ENCODE data around the gene ARHGAP4. TPM values are rescaled to one million over a fixed set of nuclear protein-coding genes. Genes with fewer than 3 reads are reported as not detected.

Gene ARHGAP4
- total RNA-seq, 1 experiment from 2014 or later, result 67.4 TPM

- Histone ChIP-seq H3K9me2 (ENCODE audit: insufficient read depth) (no peaks in the 10 kb centered on the region), H3K36me3 (ENCODE audit: control insufficient read depth in 1 of 2, insufficient read depth in 2 of 2, low read length in 2 of 2) (peaks cover 10 to 19% of the 10 kb centered on the region in 2 experiments; a peak in 3 of 4 replicates), H3K9me3 (ENCODE audit: control insufficient read depth in 1 of 2, insufficient read depth in 1 of 2, low read depth in 1 of 2, low read length in 2 of 2) (no peaks in the 10 kb centered on the region), H3K27me3 (ENCODE audit: insufficient read depth, low read length) (no peaks in the 10 kb centered on the region), H3K27ac (ENCODE audit: low read depth, low read length) (no peak overlapping the region), H3K9ac (ENCODE audit: low read length) (no peak overlapping the region), H3K4me3 (replicated peaks in 1 of 2; ENCODE audit: low read depth in 1 of 2, low read length in 2 of 2) (no peak overlapping the region), H2AFZ (ENCODE audit: low read depth, low read length, poor library complexity, severe bottlenecking) (no peak overlapping the region), H4K20me1 (ENCODE audit: insufficient read depth) (no peaks in the 10 kb centered on the region), H3K4me1 (ENCODE audit: control insufficient read depth in 1 of 2, insufficient read depth in 2 of 2, low read length in 2 of 2) (no peaks in the 10 kb centered on the region), H3K4me2 (ENCODE audit: low read length) (no peak overlapping the region), H3K79me2 (ENCODE audit: insufficient read depth, low read length) (peaks cover 24% of the 10 kb centered on the region; the same call in 1 of the 2 replicates)
- TF ChIP-seq CEBPB (IDR thresholded peaks at IDR 0.05; ENCODE audit: low read depth) (no peak), REST (IDR thresholded peaks at IDR 0.05; ENCODE audit: low read depth) (no peak), MAX (IDR thresholded peaks at IDR 0.05) (no peak), EGR1 (IDR thresholded peaks at IDR 0.05; ENCODE audit: low read depth) (no peak), SIN3A (IDR thresholded peaks at IDR 0.05; ENCODE audit: low read depth) (no peak), CTCF (IDR thresholded peaks at IDR 0.05 in 2 of 3, conservative IDR thresholded peaks at IDR 0.05 in 1 of 3; ENCODE audit: borderline replicate concordance in 1 of 3, insufficient read depth in 1 of 3, low read depth in 2 of 3, low read length in 2 of 3) (no peak), POLR2A (IDR thresholded peaks at IDR 0.05; ENCODE audit: borderline replicate concordance, extremely low read depth, insufficient read depth, insufficient read length) (no peak), ELF1 (IDR thresholded peaks at IDR 0.05; ENCODE audit: borderline replicate concordance, low read depth) (no peak), EZH2 (IDR thresholded peaks at IDR 0.05) (no peak), RAD21 (IDR thresholded peaks at IDR 0.05; ENCODE audit: low read depth) (no peak), SRF (IDR thresholded peaks at IDR 0.05; ENCODE audit: low read depth) (no peak), EZH2phosphoT487 (IDR thresholded peaks at IDR 0.05; ENCODE audit: borderline replicate concordance) (no peak)
- ChIA-PET POLR2A (no interaction called here), CTCF (interaction anchor here (0.7 kb wide), 1 partner anchor 12 kb away, joined by 3 read pairs; no protein-coding TSS in a partner anchor), RAD21 (ENCODE audit: low non-redundant PET in 1 of 2, low total read pairs in 2 of 2, uncharacterized antibody in 2 of 2, unreplicated experiment in 2 of 2) (no interaction called here)
- BruUV-seq (replicated peaks), result no TSS peak
- intact Hi-C loops (cut with micrococcal nuclease), result no loop called here
- ATAC-seq (no peak), DNase-seq (ENCODE audit: low read depth, low spot score) (no peak)
These were observed 32.5 kb upstream of the ARHGAP4 start for GRCh38 chrX:153958605-153959004.
